A673 (cell line): ENCODE measurements around the gene CCDC171. TPM values are rescaled to one million over a fixed set of nuclear protein-coding genes. Genes with fewer than 3 reads are reported as not detected.

Experiments used
- BruUV-seq: library from RNA; stranded (reverse); fragments of 400-500 nt; replicated peaks from 2 replicates; lab custom pipeline; 2021; lab: Mats Ljungman, UMichigan
- CTCF ChIA-PET: fragments of 300-600 bp; sonication (Branson Sonifier 250); formaldehyde crosslinking; loops from one replicate; lab custom pipeline; 2022; ENCODE audit warnings: antibody characterized with exemption; lab: Charles Lee
- POLR2A ChIA-PET: fragments of 300-600 bp; sonication (Branson Sonifier 250); formaldehyde crosslinking; loops from one replicate; lab custom pipeline; 2022; ENCODE audit warnings: antibody characterized with exemption; ENCODE audit not compliant: low non-redundant PET; lab: Charles Lee
- DNase-seq: peaks from one replicate; pipeline ENCODE4 v3.0.0-alpha.2; 2015; ENCODE audit warnings: low spot score
- H3K27ac ChIP-seq: fragments of 200-600 bp; sonication (generic); 2 replicates; pipeline ENCODE4 v1.5.1; 2016; ENCODE audit warnings: mixed run types, low read depth, mild to moderate bottlenecking, mixed read lengths, antibody characterized with exemption, low read length; ENCODE audit not compliant: poor library complexity, severe bottlenecking
- H3K27me3 ChIP-seq: fragments of 200-600 bp; sonication (generic); replicated peaks from 2 replicates; pipeline ENCODE4 v1.6.1; 2017; ENCODE audit warnings: mixed run types, low read depth, mild to moderate bottlenecking, mixed read lengths, antibody characterized with exemption, low read length; ENCODE audit not compliant: insufficient read depth, poor library complexity
- H3K36me3 ChIP-seq: fragments of 200-600 bp; sonication (generic); 2 replicates; pipeline ENCODE4 v1.6.1; 2016; ENCODE audit warnings: mixed run types, mild to moderate bottlenecking, mixed read lengths, antibody characterized with exemption, low read length; ENCODE audit not compliant: insufficient read depth, poor library complexity, severe bottlenecking
- H3K4me1 ChIP-seq: fragments of 200-600 bp; sonication (generic); 2 replicates; pipeline ENCODE4 v1.6.1; 2017; ENCODE audit warnings: mixed run types, mild to moderate bottlenecking, mixed read lengths, antibody characterized with exemption, low read length; ENCODE audit not compliant: insufficient read depth, poor library complexity, severe bottlenecking
- H3K4me3 ChIP-seq: fragments of 200-600 bp; sonication (generic); 2 replicates; pipeline ENCODE4 v1.5.1; 2016; ENCODE audit warnings: low read depth, mixed run types, mild to moderate bottlenecking, mixed read lengths, low read length; ENCODE audit not compliant: poor library complexity, severe bottlenecking
- H3K9me3 ChIP-seq: fragments of 200-600 bp; sonication (generic); 2 replicates; pipeline ENCODE4 v1.6.1; 2016; ENCODE audit warnings: mixed run types, low read depth, mild to moderate bottlenecking, mixed read lengths, antibody characterized with exemption, low read length; ENCODE audit not compliant: poor library complexity, severe bottlenecking
- CTCF ChIP-seq: fragments of 300-800, 200-600 bp; sonication (generic); conservative IDR thresholded peaks from 2 replicates; pipeline ENCODE4 v1.5.1; 2017; ENCODE audit warnings: low read depth, mild to moderate bottlenecking, antibody characterized with exemption, low read length, moderate library complexity, mixed read lengths
- EZH2 ChIP-seq: fragments of 200-600 bp; sonication (generic); IDR thresholded peaks from 2 replicates; pipeline ENCODE4 v1.6.1; 2017; ENCODE audit warnings: borderline replicate concordance, low read depth, mild to moderate bottlenecking, mixed read lengths, antibody characterized with exemption, low read length; ENCODE audit not compliant: poor library complexity, severe bottlenecking
- intact Hi-C: fragments of 100-400 bp; cut with micrococcal nuclease; formaldehyde crosslinking; loops from one replicate; pipeline ENCODE4 v1.10.0; 2022; ENCODE audit not compliant: unreplicated experiment
- total RNA-seq: library from RNA; stranded (reverse); gene quantifications from 2 replicates; pipeline ENCODE4 v1.2.3, GENCODE V29; 2021

The CCDC171 gene
- total RNA-seq, 1 experiment from 2014 or later, result 72.5 TPM

GRCh38 chr9:15761551-15761950 is 208.7 kb downstream of the CCDC171 start:
- intact Hi-C loops, result no loop called here
- BruUV-seq, result no TSS peak
- Histone ChIP-seq H3K4me1 (no peaks in the 10 kb centered on the region), H3K27ac (no peak overlapping the region), H3K36me3 (no peaks in the 10 kb centered on the region), H3K4me3 (no peak overlapping the region), H3K9me3 (no peaks in the 10 kb centered on the region), H3K27me3 (no peaks in the 10 kb centered on the region)
- DNase-seq, result no peak
- ChIA-PET POLR2A (no interaction called here), CTCF (no interaction called here)
- no peak for TF ChIP-seq EZH2
- no peak for TF ChIP-seq CTCF

DNA sequence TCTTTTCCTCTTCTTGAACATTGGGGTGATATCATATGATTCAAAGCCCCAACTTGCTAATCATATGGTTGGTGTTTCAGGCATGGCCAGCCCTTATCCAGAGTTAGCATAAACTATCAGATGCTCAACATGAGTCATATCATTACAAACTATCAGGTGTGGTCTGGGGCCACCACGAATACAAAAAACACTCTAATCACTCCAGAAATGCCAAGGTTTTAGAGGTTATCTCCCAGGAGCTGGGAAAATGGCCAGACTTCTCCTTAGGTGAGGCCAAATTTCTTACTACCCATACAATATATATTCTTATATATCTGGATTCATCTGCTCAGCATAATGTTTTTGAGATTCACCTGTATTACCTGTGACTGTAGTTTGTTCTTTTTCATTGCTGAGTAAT is 210.5 kb downstream of the CCDC171 start:
- H3K4me3 ChIP-seq, result no peak overlapping the region
- DNase-seq, result no peak
- ChIA-PET CTCF (no interaction called here), POLR2A (no interaction called here)
- H3K4me1 ChIP-seq, result no peaks in the 10 kb centered on the region
- no peak overlapping the region for H3K27ac ChIP-seq
- no peak for TF ChIP-seq CTCF
- no peak for TF ChIP-seq EZH2
- H3K27me3 ChIP-seq, result no peaks in the 10 kb centered on the region
- no peaks in the 10 kb centered on the region for H3K36me3 ChIP-seq
- no peaks in the 10 kb centered on the region for H3K9me3 ChIP-seq
- no TSS peak for BruUV-seq
- intact Hi-C loops, result no loop called here

- intact Hi-C loops, result no loop called here
- no peaks in the 10 kb centered on the region for H3K36me3 ChIP-seq
- H3K27ac ChIP-seq, result no peak overlapping the region
- no peaks in the 10 kb centered on the region for H3K9me3 ChIP-seq
- no TSS peak for BruUV-seq
- TF ChIP-seq CTCF (no peak), EZH2 (no peak)
- POLR2A ChIA-PET, result no interaction called here
- no peak for DNase-seq
- no peaks in the 10 kb centered on the region for H3K4me1 ChIP-seq
- H3K4me3 ChIP-seq, result no peak overlapping the region
- H3K27me3 ChIP-seq, result no peaks in the 10 kb centered on the region
- CTCF ChIA-PET, result no interaction called here
These were observed 211.3 kb downstream of the CCDC171 start for GRCh38 chr9:15764131-15764530.
